Upper lobe of left lung (tissue), 6 donors: ENCODE data around the gene CXCR4. TPM values are rescaled to one million over a fixed set of nuclear protein-coding genes. Genes with fewer than 3 reads are reported as not detected.

Source experiments
- ATAC-seq, 2 donors: fragments of 200-7000 bp; cut with Tn5 transposase; one replicate each; pipeline ENCODE4 v1.9.1; 2022; ENCODE audit warnings: mild to moderate bottlenecking in 2 of 2, moderate library complexity in 2 of 2; ENCODE audit not compliant: low FRiP score in 2 of 2
- DNase-seq, 2 donors: peaks; one replicate each; pipeline ENCODE4 v3.0.0-alpha.2; 2019 to 2020
- H3K27ac ChIP-seq, 4 donors: fragments of 200-600 bp; sonication (generic); one replicate each; pipeline ENCODE4 v1.5.1; 2016 to 2019
- H3K27me3 ChIP-seq, 4 donors: fragments of 200-600 bp; sonication (generic); one replicate each; pipeline ENCODE4 v1.5.1; 2017 to 2019
- H3K36me3 ChIP-seq, 4 donors: fragments of 200-600 bp; sonication (generic); one replicate each; pipeline ENCODE4 v1.5.1; 2016 to 2019
- H3K4me1 ChIP-seq, 4 donors: fragments of 200-600 bp; sonication (generic); one replicate each; pipeline ENCODE4 v1.5.1; 2018 to 2019
- H3K4me3 ChIP-seq, 4 donors: fragments of 200-600 bp; sonication (generic); one replicate each; pipeline ENCODE4 v1.5.1; 2017 to 2019; ENCODE audit warnings: mild to moderate bottlenecking in 2 of 4, moderate library complexity in 1 of 4
- H3K9me3 ChIP-seq, 4 donors: fragments of 200-600 bp; sonication (generic); one replicate each; pipeline ENCODE4 v1.5.1; 2018 to 2019
- CTCF ChIP-seq, 6 experiments: fragments of 450-650 bp in 4 of 6; fragments of 200-600 bp in 2 of 6; sonication (generic) in 2 of 6; IDR thresholded peaks; one replicate each; pipeline ENCODE4 v1.5.1; 2016 to 2019; ENCODE audit warnings: antibody characterized with exemption in 6 of 6
- EP300 ChIP-seq, 4 donors: sonication (generic); formaldehyde crosslinking; IDR thresholded peaks; one replicate each; pipeline ENCODE4 v1.5.1; 2017; ENCODE audit warnings: antibody characterized with exemption in 4 of 4, control low read depth in 2 of 4
- POLR2A ChIP-seq, 4 donors: fragments of 450-650 bp; IDR thresholded peaks; one replicate each; pipeline ENCODE4 v1.5.1; 2016 to 2017; ENCODE audit warnings: antibody characterized with exemption in 4 of 4, mild to moderate bottlenecking in 2 of 4
- POLR2AphosphoS5 ChIP-seq, 2 donors: sonication (generic); formaldehyde crosslinking; IDR thresholded peaks; one replicate each; pipeline ENCODE4 v1.5.1; 2017; ENCODE audit warnings: antibody characterized with exemption in 2 of 2
- WGBS, 2 donors: methylation state at CpG; one replicate each; pipeline ENCODE4 v1.1.5; 2017 to 2018; 5-methylcytosine and 5-hydroxymethylcytosine counted together
- total RNA-seq, 6 donors: library from RNA; depleted of rRNA in 4 of 6; stranded (reverse); fragments of >200 nt in 4 of 6; gene quantifications; one replicate each; pipeline versions ENCODE4 v1.1.0 to v1.2.1, GENCODE V29; 2016 to 2021
- donor health status: DM: no; HTN: no; CAD: no; lungs with moderate emphysema.
- donor health status: DM: no; HTN: yes; CAD: no; lungs with severe emphysema.

Gene CXCR4
- total RNA-seq, 6 donors from 2014 or later = 27.3 to 71.2 (median 56.6) TPM

- Histone ChIP-seq H3K9me3 (no peaks in the 10 kb centered on the region), H3K4me3 (no peak overlapping the region), H3K36me3 (no peaks in the 10 kb centered on the region), H3K27ac (no peak overlapping the region), H3K27me3 (no peaks in the 10 kb centered on the region), H3K4me1 (no peaks in the 10 kb centered on the region)
- WGBS, 2 donors = 68 to 77% methylated on average over 7 of the region's 7 CpGs
- TF ChIP-seq EP300 (IDR thresholded peaks at IDR 0.05) = no peak
- TF ChIP-seq POLR2A (IDR thresholded peaks at IDR 0.05) = no peak
- no peak for TF ChIP-seq POLR2AphosphoS5 (IDR thresholded peaks at IDR 0.05)
- TF ChIP-seq CTCF (IDR thresholded peaks at IDR 0.05) = no peak
- ATAC-seq = no peak
- no peak for DNase-seq
Observed at GRCh38 chr2:136106505-136106904, 11.4 kb downstream of the CXCR4 start.

GRCh38 chr2:136104977-136105376 is 13.0 kb downstream of the CXCR4 start:
- WGBS, 2 donors = 50 to 72% methylated on average over 3 of the region's 3 CpGs
- DNase-seq = peak in 1 of 2 donors; percentile 55
- TF ChIP-seq POLR2AphosphoS5 (IDR thresholded peaks at IDR 0.05) = no peak
- TF ChIP-seq POLR2A (IDR thresholded peaks at IDR 0.05) = no peak
- TF ChIP-seq EP300 (IDR thresholded peaks at IDR 0.05) = no peak
- no peak for TF ChIP-seq CTCF (IDR thresholded peaks at IDR 0.05)
- Histone ChIP-seq H3K4me1 (no peaks in the 10 kb centered on the region), H3K9me3 (no peaks in the 10 kb centered on the region), H3K36me3 (no peaks in the 10 kb centered on the region), H3K27ac (no peak overlapping the region), H3K4me3 (no peak overlapping the region), H3K27me3 (no peaks in the 10 kb centered on the region)
- ATAC-seq = no peak

GRCh38 chr2:136101042-136101441 is 16.9 kb downstream of the CXCR4 start:
- 84 to 88% methylated on average over 2 of the region's 2 CpGs for WGBS, 2 donors
- H3K9me3 ChIP-seq = no peaks in the 10 kb centered on the region

GRCh38 chr2:136098441-136098840 is 19.5 kb downstream of the CXCR4 start:
- TF ChIP-seq EP300 (IDR thresholded peaks at IDR 0.05) (no peak), CTCF (IDR thresholded peaks at IDR 0.05) (no peak), POLR2AphosphoS5 (IDR thresholded peaks at IDR 0.05) (no peak), POLR2A (IDR thresholded peaks at IDR 0.05) (no peak)
- no peaks in the 10 kb centered on the region for H3K36me3 ChIP-seq
- peak in 1 of 2 donors; percentile 60 for DNase-seq
- WGBS, 2 donors = 79 to 83% methylated on average over 4 of the region's 4 CpGs
- H3K9me3 ChIP-seq = no peaks in the 10 kb centered on the region
- no peak overlapping the region for H3K27ac ChIP-seq
- no peak overlapping the region for H3K4me3 ChIP-seq
- peak in 1 of 2 donors; percentile 31 for ATAC-seq
- no peaks in the 10 kb centered on the region for H3K4me1 ChIP-seq
- no peaks in the 10 kb centered on the region for H3K27me3 ChIP-seq

More at GRCh38 chr2:136101042-136101441, 16.9 kb downstream of the CXCR4 start:
- no peak overlapping the region for H3K27ac ChIP-seq
- no peak for ATAC-seq
- no peak for DNase-seq
- no peaks in the 10 kb centered on the region for H3K36me3 ChIP-seq
- H3K27me3 ChIP-seq = no peaks in the 10 kb centered on the region
- H3K4me3 ChIP-seq = no peak overlapping the region
- TF ChIP-seq CTCF (IDR thresholded peaks at IDR 0.05) (no peak), POLR2A (IDR thresholded peaks at IDR 0.05) (no peak), EP300 (IDR thresholded peaks at IDR 0.05) (no peak), POLR2AphosphoS5 (IDR thresholded peaks at IDR 0.05) (no peak)
- H3K4me1 ChIP-seq = no peaks in the 10 kb centered on the region

- Histone ChIP-seq H3K4me1 (no peaks in the 10 kb centered on the region), H3K9me3 (no peaks in the 10 kb centered on the region), H3K27me3 (no peaks in the 10 kb centered on the region), H3K4me3 (no peak overlapping the region), H3K36me3 (no peaks in the 10 kb centered on the region), H3K27ac (no peak overlapping the region)
- DNase-seq (no peak), ATAC-seq (no peak)
- TF ChIP-seq EP300 (IDR thresholded peaks at IDR 0.05) (no peak), POLR2A (IDR thresholded peaks at IDR 0.05) (no peak), CTCF (IDR thresholded peaks at IDR 0.05) (no peak), POLR2AphosphoS5 (IDR thresholded peaks at IDR 0.05) (no peak)
- WGBS, 2 donors = 63 to 75% methylated on average over 3 of the region's 3 CpGs
Observed at GRCh38 chr2:136093583-136093982, 24.4 kb downstream of the CXCR4 start.
